ENCODE results near the gene ADK.
"Not testable (repeated sequence)": the region's sequence is repeated elsewhere in the genome, so short reads cannot be mapped to it uniquely, and the experiment has no call there.

ADK gene

DNA sequence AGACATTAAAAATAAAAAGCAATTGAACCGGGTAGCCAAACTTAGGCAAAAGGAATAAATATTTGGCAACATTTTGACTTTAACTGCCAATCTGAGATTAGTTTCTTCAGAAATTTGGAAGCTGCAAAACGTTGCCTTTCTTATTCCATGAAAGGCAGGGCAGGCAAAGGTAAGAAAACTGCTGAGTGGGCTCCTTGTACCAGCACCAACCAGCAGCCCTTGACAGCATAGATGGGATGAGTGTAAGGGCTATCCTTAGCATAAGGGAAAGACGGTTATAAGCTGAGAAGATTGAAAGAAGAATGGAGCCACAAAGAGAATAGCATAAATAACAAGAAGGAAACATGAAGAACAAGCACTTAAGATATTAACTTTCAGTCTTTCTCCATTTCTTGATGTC, 29.0 kb upstream of the ADK start:
- Histone ChIP-seq H3K27ac (peak overlapping the region; percentile 50), H3K4me1 (peaks cover 23% of the 10 kb centered on the region), H3K79me2 (no peaks in the 10 kb centered on the region), H3K9ac (no peak overlapping the region), H3K9me3 (ENCODE audit: control insufficient read depth, low read length) (no peaks in the 10 kb centered on the region), H3K36me3 (ENCODE audit: control insufficient read depth, insufficient read depth, low read length) (no peaks in the 10 kb centered on the region), H3K4me2 (ENCODE audit: low read length) (peak overlapping the region; percentile 40), H3K4me3 (ENCODE audit: low read depth, low read length) (peak overlapping the region; percentile 17), H2AFZ (no peak overlapping the region), H3K27me3 (ENCODE audit: control insufficient read depth, insufficient read depth, low read length) (no peaks in the 10 kb centered on the region)
- TF ChIP-seq, protein P1, sequence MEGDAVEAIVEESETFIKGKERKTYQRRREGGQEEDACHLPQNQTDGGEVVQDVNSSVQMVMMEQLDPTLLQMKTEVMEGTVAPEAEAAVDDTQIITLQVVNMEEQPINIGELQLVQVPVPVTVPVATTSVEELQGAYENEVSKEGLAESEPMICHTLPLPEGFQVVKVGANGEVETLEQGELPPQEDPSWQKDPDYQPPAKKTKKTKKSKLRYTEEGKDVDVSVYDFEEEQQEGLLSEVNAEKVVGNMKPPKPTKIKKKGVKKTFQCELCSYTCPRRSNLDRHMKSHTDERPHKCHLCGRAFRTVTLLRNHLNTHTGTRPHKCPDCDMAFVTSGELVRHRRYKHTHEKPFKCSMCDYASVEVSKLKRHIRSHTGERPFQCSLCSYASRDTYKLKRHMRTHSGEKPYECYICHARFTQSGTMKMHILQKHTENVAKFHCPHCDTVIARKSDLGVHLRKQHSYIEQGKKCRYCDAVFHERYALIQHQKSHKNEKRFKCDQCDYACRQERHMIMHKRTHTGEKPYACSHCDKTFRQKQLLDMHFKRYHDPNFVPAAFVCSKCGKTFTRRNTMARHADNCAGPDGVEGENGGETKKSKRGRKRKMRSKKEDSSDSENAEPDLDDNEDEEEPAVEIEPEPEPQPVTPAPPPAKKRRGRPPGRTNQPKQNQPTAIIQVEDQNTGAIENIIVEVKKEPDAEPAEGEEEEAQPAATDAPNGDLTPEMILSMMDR (IDR thresholded peaks at IDR 0.05) = no peak

DNA sequence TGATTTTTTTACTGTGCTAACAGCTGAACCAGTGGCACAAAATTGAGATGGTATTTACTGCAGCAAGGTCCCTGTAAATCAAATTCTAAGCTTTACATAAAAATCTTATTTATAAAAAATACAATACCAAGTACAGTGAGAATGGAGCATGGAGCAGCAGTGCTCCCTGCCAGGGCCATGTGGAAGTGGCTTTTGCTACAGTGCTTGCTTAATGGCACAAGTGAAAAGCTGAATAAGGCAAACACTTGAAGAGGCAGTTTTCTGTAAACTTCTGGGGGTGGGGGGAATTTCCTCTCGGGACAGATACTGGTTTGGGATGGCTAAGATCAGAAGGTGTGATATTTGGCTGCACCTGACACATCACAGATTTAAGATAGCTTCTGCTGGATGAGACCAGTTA, 27.9 kb upstream of the ADK start:
- H3K4me2 ChIP-seq (ENCODE audit: low read length) = no peak overlapping the region
- no peaks in the 10 kb centered on the region for H3K9me3 ChIP-seq (ENCODE audit: control insufficient read depth, low read length)
- TF ChIP-seq, protein P1 (IDR thresholded peaks at IDR 0.05) = peak; percentile 19
- H3K27ac ChIP-seq = peak overlapping the region; percentile 50
- H3K4me3 ChIP-seq (ENCODE audit: low read depth, low read length) = no peak overlapping the region
- H3K4me1 ChIP-seq = peaks cover 23% of the 10 kb centered on the region
- no peak overlapping the region for H3K9ac ChIP-seq
- H3K36me3 ChIP-seq (ENCODE audit: control insufficient read depth, insufficient read depth, low read length) = no peaks in the 10 kb centered on the region
- H3K27me3 ChIP-seq (ENCODE audit: control insufficient read depth, insufficient read depth, low read length) = no peaks in the 10 kb centered on the region
- no peaks in the 10 kb centered on the region for H3K79me2 ChIP-seq
- no peak overlapping the region for H2AFZ ChIP-seq

DNA sequence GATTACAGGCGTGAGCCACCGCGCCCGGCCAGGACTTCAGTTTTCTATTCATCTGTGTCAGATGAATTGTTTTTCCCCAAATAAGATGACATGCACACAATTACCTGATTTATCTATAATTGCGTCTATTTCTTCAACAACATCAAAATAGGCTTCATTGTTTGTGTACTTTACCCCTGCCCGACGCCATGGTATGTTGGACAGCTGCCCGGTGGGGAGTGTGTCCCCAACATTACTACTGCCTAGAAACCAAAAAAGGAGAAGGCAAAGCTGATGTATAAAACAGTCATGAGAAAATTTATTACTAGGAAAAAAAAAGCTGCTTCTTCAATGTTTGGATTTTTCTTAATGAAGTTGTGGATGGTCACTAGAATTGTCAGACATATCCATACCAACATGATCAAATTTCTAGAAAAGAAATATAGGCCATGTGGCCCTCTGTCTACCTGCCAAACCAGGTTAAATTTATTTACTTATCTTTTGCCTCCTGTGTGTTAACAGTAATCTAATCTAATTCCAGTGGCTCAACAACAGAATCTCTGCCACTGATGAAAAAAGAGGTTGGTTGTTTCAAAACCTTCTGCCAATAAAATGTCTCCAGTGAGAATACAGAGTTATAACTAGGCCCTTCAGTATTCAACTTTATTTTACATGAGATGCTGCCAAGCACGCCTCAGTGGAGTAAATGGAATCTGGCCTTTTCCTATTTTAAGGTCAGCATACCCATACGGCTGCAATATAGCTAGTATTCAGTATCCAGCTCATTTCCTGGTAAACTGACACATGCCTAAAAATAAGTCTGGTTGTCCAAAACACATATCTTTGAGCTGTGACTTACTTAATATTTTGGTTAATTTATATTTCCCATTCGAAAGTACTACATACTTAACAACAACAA, 16.8 kb upstream of the ADK start:
- no peak overlapping the region for H3K27ac ChIP-seq
- peaks cover 4% of the 10 kb centered on the region for H3K4me1 ChIP-seq
- no peaks in the 10 kb centered on the region for H3K27me3 ChIP-seq (ENCODE audit: control insufficient read depth, insufficient read depth, low read length)
- no peak overlapping the region for H3K4me2 ChIP-seq (ENCODE audit: low read length)
- H2AFZ ChIP-seq = no peak overlapping the region
- no peak overlapping the region for H3K9ac ChIP-seq
- H3K4me3 ChIP-seq (ENCODE audit: low read depth, low read length) = no peak overlapping the region
- no peaks in the 10 kb centered on the region for H3K79me2 ChIP-seq
- TF ChIP-seq, protein P1 (IDR thresholded peaks at IDR 0.05) = no peak
- no peaks in the 10 kb centered on the region for H3K9me3 ChIP-seq (ENCODE audit: control insufficient read depth, low read length)
- no peaks in the 10 kb centered on the region for H3K36me3 ChIP-seq (ENCODE audit: control insufficient read depth, insufficient read depth, low read length)

DNA sequence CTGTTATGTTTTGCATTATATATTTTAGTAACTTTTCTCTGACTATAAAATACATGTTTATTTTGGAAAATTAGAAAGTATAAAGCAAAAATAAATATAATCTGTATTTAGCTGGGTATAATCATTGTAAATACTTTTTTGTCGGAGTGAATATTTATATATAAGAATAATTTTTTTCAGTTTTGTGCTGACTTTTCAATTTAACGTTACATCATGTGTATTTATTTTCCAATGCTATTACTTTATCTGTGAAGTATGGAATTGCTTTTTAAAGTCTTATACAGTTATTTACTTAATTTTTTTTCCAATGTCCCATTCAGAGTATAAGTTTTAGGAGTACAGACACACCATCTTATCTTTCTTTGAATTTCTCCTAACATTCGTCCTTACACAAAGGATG, 15.6 kb upstream of the ADK start:
- TF ChIP-seq, protein P1 (IDR thresholded peaks at IDR 0.05) = no peak
- no peaks in the 10 kb centered on the region for H3K9me3 ChIP-seq (ENCODE audit: control insufficient read depth, low read length)
- no peak overlapping the region for H3K4me2 ChIP-seq (ENCODE audit: low read length)
- no peak overlapping the region for H3K9ac ChIP-seq
- no peak overlapping the region for H3K4me3 ChIP-seq (ENCODE audit: low read depth, low read length)
- no peak overlapping the region for H2AFZ ChIP-seq
- H3K4me1 ChIP-seq = no peaks in the 10 kb centered on the region
- H3K36me3 ChIP-seq (ENCODE audit: control insufficient read depth, insufficient read depth, low read length) = no peaks in the 10 kb centered on the region
- H3K27ac ChIP-seq = no peak overlapping the region
- no peaks in the 10 kb centered on the region for H3K27me3 ChIP-seq (ENCODE audit: control insufficient read depth, insufficient read depth, low read length)
- no peaks in the 10 kb centered on the region for H3K79me2 ChIP-seq

DNA sequence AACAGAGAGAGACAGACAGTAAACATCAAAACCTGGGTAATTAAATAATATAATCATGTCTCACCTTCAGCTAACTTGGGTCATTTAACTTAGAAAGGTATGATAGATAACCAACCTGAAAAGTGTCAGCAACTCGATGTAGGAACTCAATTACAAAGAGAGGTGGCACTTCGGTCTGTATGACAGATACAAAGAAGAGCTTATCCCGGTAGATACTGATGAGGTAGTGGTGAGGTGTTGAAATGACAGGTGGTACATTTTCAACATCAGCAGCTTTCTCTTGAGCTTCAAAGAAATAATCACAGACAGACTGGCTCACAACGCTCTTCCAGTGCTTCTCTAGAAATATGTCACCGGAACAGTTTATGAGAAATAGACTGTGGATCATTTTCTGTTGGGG, 13.0 kb upstream of the ADK start:
- Histone ChIP-seq H3K36me3 (ENCODE audit: control insufficient read depth, insufficient read depth, low read length) (no peaks in the 10 kb centered on the region), H3K4me3 (ENCODE audit: low read depth, low read length) (no peak overlapping the region), H3K9me3 (ENCODE audit: control insufficient read depth, low read length) (no peaks in the 10 kb centered on the region), H3K27ac (no peak overlapping the region), H3K27me3 (ENCODE audit: control insufficient read depth, insufficient read depth, low read length) (no peaks in the 10 kb centered on the region), H3K9ac (no peak overlapping the region), H3K79me2 (peaks cover 10% of the 10 kb centered on the region), H3K4me1 (no peaks in the 10 kb centered on the region), H2AFZ (no peak overlapping the region), H3K4me2 (ENCODE audit: low read length) (no peak overlapping the region)
- TF ChIP-seq, protein P1 (IDR thresholded peaks at IDR 0.05) = no peak

DNA sequence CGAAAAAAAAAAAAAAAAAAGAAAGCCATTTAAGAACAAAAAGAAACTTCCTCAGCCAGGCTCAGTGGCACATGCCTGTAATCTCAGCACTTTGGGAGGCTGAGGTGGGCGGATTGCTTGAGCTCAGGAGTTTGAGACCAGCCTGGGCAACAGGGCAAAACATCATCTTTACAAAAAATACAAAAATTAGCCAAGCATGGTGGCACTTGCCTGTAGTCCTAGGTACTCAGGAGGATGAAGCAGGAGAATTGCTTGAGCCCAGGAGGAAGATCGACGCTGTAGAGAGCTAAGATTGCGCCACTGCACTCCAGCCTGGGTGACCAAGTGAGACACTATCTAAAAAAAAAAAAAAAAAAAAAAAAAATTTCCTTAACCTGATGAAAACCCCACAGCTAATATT, 12.4 kb upstream of the ADK start:
- not testable (repeated sequence) for H3K4me3 ChIP-seq (ENCODE audit: low read depth, low read length); H3K36me3 ChIP-seq (ENCODE audit: control insufficient read depth, insufficient read depth, low read length); H3K9me3 ChIP-seq (ENCODE audit: control insufficient read depth, low read length); H3K27ac ChIP-seq; H3K4me1 ChIP-seq; H2AFZ ChIP-seq; H3K9ac ChIP-seq; H3K27me3 ChIP-seq (ENCODE audit: control insufficient read depth, insufficient read depth, low read length); H3K4me2 ChIP-seq (ENCODE audit: low read length)
- H3K79me2 ChIP-seq = peaks cover 12% of the 10 kb centered on the region

All from parathyroid adenoma (tissue), 2 donors.